Globus pallidus (tissue), 1 donor: ENCODE measurements around the gene PSEN1.

ENCODE experiments used
- DNase-seq: peaks from one replicate; pipeline ENCODE4 v3.0.0-alpha.2; 2015; ENCODE audit warnings: low spot score

The PSEN1 gene

GRCh38 chr14:73253721-73254120 lies 117.4 kb downstream of the PSEN1 start:
- no peak for DNase-seq

- no peak for DNase-seq
Measured at GRCh38 chr14:73254247-73255004, 118.1 kb downstream of the PSEN1 start.

GRCh38 chr14:73255005-73255400 lies 118.7 kb downstream of the PSEN1 start:
- DNase-seq, result no peak

- DNase-seq, result no peak
Measured at GRCh38 chr14:73255693-73256225, 119.5 kb downstream of the PSEN1 start.

- DNase-seq, result no peak
Measured at GRCh38 chr14:73258076-73258475, 121.8 kb downstream of the PSEN1 start.

GRCh38 chr14:73258845-73259611 lies 122.7 kb downstream of the PSEN1 start:
- DNase-seq, result no peak

- no peak for DNase-seq
Measured at GRCh38 chr14:73259837-73260236, 123.5 kb downstream of the PSEN1 start.

- DNase-seq, result no peak
Measured at GRCh38 chr14:73260574-73260973, 124.3 kb downstream of the PSEN1 start.

- DNase-seq, result no peak
Measured at GRCh38 chr14:73261075-73261474, 124.8 kb downstream of the PSEN1 start.

GRCh38 chr14:73261520-73262426 lies 125.5 kb downstream of the PSEN1 start:
- no peak for DNase-seq

GRCh38 chr14:73262427-73263183 lies 126.3 kb downstream of the PSEN1 start:
- no peak for DNase-seq

- no peak for DNase-seq
Measured at GRCh38 chr14:73263606-73264005, 127.3 kb downstream of the PSEN1 start.

GRCh38 chr14:73264080-73264884 lies 128.0 kb downstream of the PSEN1 start:
- no peak for DNase-seq

- no peak for DNase-seq
Measured at GRCh38 chr14:73264885-73265720, 128.8 kb downstream of the PSEN1 start.

GRCh38 chr14:73265721-73266046 lies 129.4 kb downstream of the PSEN1 start:
- DNase-seq, result no peak

GRCh38 chr14:73266317-73266716 lies 130.0 kb downstream of the PSEN1 start:
- DNase-seq, result no peak

- no peak for DNase-seq
Measured at GRCh38 chr14:73267474-73267873, 131.2 kb downstream of the PSEN1 start.

- no peak for DNase-seq
Measured at GRCh38 chr14:73269729-73270531, 133.6 kb downstream of the PSEN1 start.

- no peak for DNase-seq
Measured at GRCh38 chr14:73272393-73272792, 136.1 kb downstream of the PSEN1 start.
